ENCODE measurements around the gene FOXN4. TPM values are rescaled to one million over a fixed set of nuclear protein-coding genes. Genes with fewer than 3 reads are reported as not detected.

FOXN4 gene
- total RNA-seq, 1 donor from 2014 or later, result 0.61 TPM

DNA sequence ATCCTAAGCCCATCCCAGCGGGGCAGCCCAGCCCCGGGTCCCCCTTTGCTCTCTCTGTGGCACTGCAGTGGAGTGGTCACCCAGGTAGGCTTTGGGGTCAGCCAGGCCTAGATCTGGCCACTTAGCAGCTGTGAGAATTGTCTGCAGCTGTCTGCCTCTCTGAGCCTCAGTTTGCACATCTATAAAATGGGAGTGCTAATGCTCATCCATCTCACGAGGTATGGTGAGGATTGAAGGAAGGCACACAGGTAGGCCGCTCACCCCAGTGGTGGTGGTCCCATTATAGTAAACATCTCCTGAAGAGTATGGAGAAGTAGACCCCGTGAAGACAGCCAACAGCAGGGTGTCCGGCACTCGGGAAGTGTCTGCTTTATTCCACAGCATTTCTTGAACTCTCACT, 9.2 kb downstream of the FOXN4 start:
- TF ChIP-seq, protein P1, sequence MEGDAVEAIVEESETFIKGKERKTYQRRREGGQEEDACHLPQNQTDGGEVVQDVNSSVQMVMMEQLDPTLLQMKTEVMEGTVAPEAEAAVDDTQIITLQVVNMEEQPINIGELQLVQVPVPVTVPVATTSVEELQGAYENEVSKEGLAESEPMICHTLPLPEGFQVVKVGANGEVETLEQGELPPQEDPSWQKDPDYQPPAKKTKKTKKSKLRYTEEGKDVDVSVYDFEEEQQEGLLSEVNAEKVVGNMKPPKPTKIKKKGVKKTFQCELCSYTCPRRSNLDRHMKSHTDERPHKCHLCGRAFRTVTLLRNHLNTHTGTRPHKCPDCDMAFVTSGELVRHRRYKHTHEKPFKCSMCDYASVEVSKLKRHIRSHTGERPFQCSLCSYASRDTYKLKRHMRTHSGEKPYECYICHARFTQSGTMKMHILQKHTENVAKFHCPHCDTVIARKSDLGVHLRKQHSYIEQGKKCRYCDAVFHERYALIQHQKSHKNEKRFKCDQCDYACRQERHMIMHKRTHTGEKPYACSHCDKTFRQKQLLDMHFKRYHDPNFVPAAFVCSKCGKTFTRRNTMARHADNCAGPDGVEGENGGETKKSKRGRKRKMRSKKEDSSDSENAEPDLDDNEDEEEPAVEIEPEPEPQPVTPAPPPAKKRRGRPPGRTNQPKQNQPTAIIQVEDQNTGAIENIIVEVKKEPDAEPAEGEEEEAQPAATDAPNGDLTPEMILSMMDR (IDR thresholded peaks at IDR 0.05; ENCODE audit: partially characterized antibody, unreplicated experiment), result no peak
- no peak for DNase-seq
- Mint-ChIP-seq H3K27me3 (ENCODE audit: unreplicated experiment) (peaks cover 2% of the 10 kb centered on the region), H3K36me3 (ENCODE audit: unreplicated experiment) (no peaks in the 10 kb centered on the region), H3K9me3 (ENCODE audit: unreplicated experiment) (peaks cover 2% of the 10 kb centered on the region), H3K4me3 (ENCODE audit: unreplicated experiment) (no peak overlapping the region), H3K4me1 (ENCODE audit: low read depth, unreplicated experiment) (peaks cover 3% of the 10 kb centered on the region), H3K27ac (ENCODE audit: unreplicated experiment) (no peak overlapping the region)

DNA sequence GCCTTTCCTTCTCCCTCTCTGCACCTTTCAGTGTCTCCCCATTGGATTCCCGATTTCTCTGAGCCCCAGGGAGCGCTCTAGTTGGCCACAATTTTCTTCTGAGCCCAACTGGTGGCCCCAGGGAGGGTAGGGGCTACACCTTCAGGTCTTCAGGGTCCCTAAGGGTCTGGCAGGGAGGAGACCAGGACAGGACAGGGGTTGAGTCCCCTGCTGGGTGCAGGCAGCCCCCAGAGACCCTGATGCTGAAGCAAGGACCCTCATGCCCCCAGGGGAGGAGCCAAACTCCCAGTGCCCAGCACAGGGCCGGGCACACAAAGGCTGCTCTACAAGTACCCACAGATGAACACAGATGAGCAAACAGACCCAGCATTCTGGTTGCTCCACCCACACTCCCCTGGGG, 12.7 kb downstream of the FOXN4 start:
- Mint-ChIP-seq H3K27ac (ENCODE audit: unreplicated experiment) (no peak overlapping the region), H3K36me3 (ENCODE audit: unreplicated experiment) (no peaks in the 10 kb centered on the region), H3K4me1 (ENCODE audit: low read depth, unreplicated experiment) (no peaks in the 10 kb centered on the region), H3K4me3 (ENCODE audit: unreplicated experiment) (no peak overlapping the region), H3K9me3 (ENCODE audit: unreplicated experiment) (no peaks in the 10 kb centered on the region), H3K27me3 (ENCODE audit: unreplicated experiment) (peaks cover 4% of the 10 kb centered on the region)
- no peak for DNase-seq
- TF ChIP-seq, protein P1 (IDR thresholded peaks at IDR 0.05; ENCODE audit: partially characterized antibody, unreplicated experiment), result no peak

DNA sequence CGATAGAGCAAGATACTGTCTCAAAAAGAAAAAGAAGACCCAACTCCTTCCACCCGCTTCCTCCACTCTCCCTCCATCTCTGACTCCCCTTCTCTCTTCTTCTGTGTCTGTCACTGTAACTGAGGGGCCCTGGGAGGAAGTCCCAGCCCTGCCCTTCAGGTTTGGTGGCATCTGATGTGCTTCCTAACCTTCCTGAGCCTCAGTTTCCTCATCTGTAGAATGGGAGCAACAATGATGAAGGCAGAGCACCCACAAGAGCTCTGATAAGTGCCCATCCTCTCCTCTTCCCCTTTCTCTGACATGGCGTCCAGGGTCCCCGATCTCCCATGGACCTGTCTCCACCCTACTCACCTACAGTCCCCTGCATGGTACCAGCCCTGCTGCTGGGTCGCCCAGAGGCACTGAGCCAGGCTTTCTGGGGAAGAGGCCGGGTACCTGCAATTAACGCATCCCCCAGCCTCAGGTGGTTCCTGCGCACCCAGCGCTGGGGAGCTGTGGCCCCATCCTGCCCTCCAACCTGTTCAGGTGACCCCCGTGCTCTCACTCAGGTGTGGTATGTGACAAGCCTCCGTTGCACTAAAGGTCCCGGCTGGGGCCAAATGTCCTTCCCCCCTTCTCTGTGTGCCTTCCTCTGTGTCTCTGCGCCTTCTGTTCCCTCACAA, 13.2 kb downstream of the FOXN4 start:
- no peaks in the 10 kb centered on the region for H3K4me1 Mint-ChIP-seq (ENCODE audit: low read depth, unreplicated experiment)
- TF ChIP-seq, protein P1 (IDR thresholded peaks at IDR 0.05; ENCODE audit: partially characterized antibody, unreplicated experiment), result no peak
- H3K4me3 Mint-ChIP-seq (ENCODE audit: unreplicated experiment), result no peak overlapping the region
- no peak overlapping the region for H3K27ac Mint-ChIP-seq (ENCODE audit: unreplicated experiment)
- no peaks in the 10 kb centered on the region for H3K36me3 Mint-ChIP-seq (ENCODE audit: unreplicated experiment)
- DNase-seq, result no peak
- peaks cover 2% of the 10 kb centered on the region for H3K27me3 Mint-ChIP-seq (ENCODE audit: unreplicated experiment)
- no peaks in the 10 kb centered on the region for H3K9me3 Mint-ChIP-seq (ENCODE audit: unreplicated experiment)

DNA sequence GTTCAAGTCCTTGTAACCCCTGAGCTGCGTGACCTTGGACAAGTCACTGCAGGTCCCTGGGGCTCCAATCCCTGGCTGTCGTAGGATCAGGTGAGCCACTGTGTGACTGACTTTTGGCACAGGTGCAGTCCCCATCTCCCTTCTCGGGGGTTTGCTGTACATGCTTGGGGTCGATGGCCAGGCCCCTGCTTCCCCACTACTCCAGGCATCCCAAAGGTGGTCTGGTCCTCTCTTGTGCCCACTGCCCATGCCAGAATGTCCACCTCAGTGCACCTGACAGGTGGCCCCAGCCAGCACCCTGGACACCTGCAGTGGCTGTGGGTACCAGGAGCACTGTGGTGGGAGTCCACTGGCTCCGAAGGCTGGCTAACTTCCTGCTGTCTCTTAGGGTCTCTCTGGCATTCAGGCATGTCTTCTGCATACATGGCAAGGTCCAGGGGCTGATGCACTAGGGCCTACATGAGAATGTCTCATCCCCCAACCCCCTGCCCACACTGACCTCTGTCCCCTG, 14.7 kb downstream of the FOXN4 start:
- Mint-ChIP-seq H3K36me3 (ENCODE audit: unreplicated experiment) (no peaks in the 10 kb centered on the region), H3K4me3 (ENCODE audit: unreplicated experiment) (no peak overlapping the region), H3K9me3 (ENCODE audit: unreplicated experiment) (no peaks in the 10 kb centered on the region), H3K27ac (ENCODE audit: unreplicated experiment) (no peak overlapping the region), H3K27me3 (ENCODE audit: unreplicated experiment) (peaks cover 4% of the 10 kb centered on the region), H3K4me1 (ENCODE audit: low read depth, unreplicated experiment) (no peaks in the 10 kb centered on the region)
- TF ChIP-seq, protein P1 (IDR thresholded peaks at IDR 0.05; ENCODE audit: partially characterized antibody, unreplicated experiment), result no peak
- no peak for DNase-seq

DNA sequence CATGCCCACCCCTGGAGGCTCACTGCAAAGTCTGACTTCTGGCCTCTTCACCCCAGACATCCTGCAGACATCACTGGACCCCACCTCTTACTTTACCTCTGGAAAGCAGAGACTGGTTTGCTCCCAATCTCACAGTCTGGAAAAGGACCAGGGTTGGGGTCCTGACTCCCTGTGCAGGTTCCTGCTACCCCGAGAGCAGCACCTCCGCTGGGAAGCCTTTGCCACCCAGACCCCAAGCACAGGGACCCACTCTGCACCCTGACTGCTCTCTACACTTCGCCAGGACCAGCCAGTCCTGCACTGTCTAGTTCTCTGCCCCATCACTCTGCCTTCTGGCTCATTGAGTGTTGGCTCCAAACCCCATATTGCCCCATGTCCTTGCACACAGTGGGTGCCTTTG, 16.0 kb downstream of the FOXN4 start:
- Mint-ChIP-seq H3K4me3 (ENCODE audit: unreplicated experiment) (no peak overlapping the region), H3K27ac (ENCODE audit: unreplicated experiment) (no peak overlapping the region), H3K4me1 (ENCODE audit: low read depth, unreplicated experiment) (no peaks in the 10 kb centered on the region), H3K36me3 (ENCODE audit: unreplicated experiment) (no peaks in the 10 kb centered on the region), H3K27me3 (ENCODE audit: unreplicated experiment) (peaks cover 4% of the 10 kb centered on the region), H3K9me3 (ENCODE audit: unreplicated experiment) (no peaks in the 10 kb centered on the region)
- no peak for DNase-seq
- TF ChIP-seq, protein P1 (IDR thresholded peaks at IDR 0.05; ENCODE audit: partially characterized antibody, unreplicated experiment), result no peak

Measured in glutamatergic neuron (in vitro differentiated cells).